ENCODE measurements around the gene IGFL4.

Gene IGFL4

GRCh38 chr19:46063201-46063600, 22.4 kb upstream of the IGFL4 start:
- no peak for DNase-seq (ENCODE audit: low spot score)

GRCh38 chr19:46060012-46060411, 19.2 kb upstream of the IGFL4 start:
- no peak for DNase-seq (ENCODE audit: low spot score)

GRCh38 chr19:46058778-46059177, 18.0 kb upstream of the IGFL4 start:
- DNase-seq (ENCODE audit: low spot score): no peak

GRCh38 chr19:46056536-46056935, 15.7 kb upstream of the IGFL4 start:
- DNase-seq (ENCODE audit: low spot score): no peak

GRCh38 chr19:46052896-46053295, 12.1 kb upstream of the IGFL4 start:
- no peak for DNase-seq (ENCODE audit: low spot score)

GRCh38 chr19:46049597-46049996, 8.8 kb upstream of the IGFL4 start:
- no peak for DNase-seq (ENCODE audit: low spot score)

GRCh38 chr19:46043519-46043918, 2.7 kb upstream of the IGFL4 start:
- no peak for DNase-seq (ENCODE audit: low spot score)

- DNase-seq (ENCODE audit: low spot score): no peak
Observed at GRCh38 chr19:46042252-46042883, 1.6 kb upstream of the IGFL4 start.

GRCh38 chr19:46040125-46040524, 677 bp downstream of the IGFL4 start:
- DNase-seq (ENCODE audit: low spot score): no peak

GRCh38 chr19:46036744-46037128, 4.1 kb downstream of the IGFL4 start:
- DNase-seq (ENCODE audit: low spot score): no peak

GRCh38 chr19:46035986-46036743, 4.6 kb downstream of the IGFL4 start:
- DNase-seq (ENCODE audit: low spot score): no peak

- no peak for DNase-seq (ENCODE audit: low spot score)
Observed at GRCh38 chr19:46035546-46035945, 5.3 kb downstream of the IGFL4 start.

GRCh38 chr19:46033401-46033800, 7.4 kb downstream of the IGFL4 start:
- no peak for DNase-seq (ENCODE audit: low spot score)

- no peak for DNase-seq (ENCODE audit: low spot score)
Observed at GRCh38 chr19:46032597-46033025, 8.2 kb downstream of the IGFL4 start.

- no peak for DNase-seq (ENCODE audit: low spot score)
Observed at GRCh38 chr19:46031781-46032596, 8.8 kb downstream of the IGFL4 start.

- DNase-seq (ENCODE audit: low spot score): no peak
Observed at GRCh38 chr19:46030812-46031550, 9.8 kb downstream of the IGFL4 start.

GRCh38 chr19:46025835-46026234, 15.0 kb downstream of the IGFL4 start:
- no peak for DNase-seq (ENCODE audit: low spot score)

GRCh38 chr19:46023311-46023779, 17.5 kb downstream of the IGFL4 start:
- DNase-seq (ENCODE audit: low spot score): no peak

- no peak for DNase-seq (ENCODE audit: low spot score)
Observed at GRCh38 chr19:46022431-46023310, 18.1 kb downstream of the IGFL4 start, which contains the start of gene PGLYRP1. Gene PGLYRP1, minus strand, starts transcription at chr19:46023053. Its CDS starts 32 bp downstream, at chr19:46023021.

GRCh38 chr19:46022061-46022430, 18.8 kb downstream of the IGFL4 start:
- DNase-seq (ENCODE audit: low spot score): no peak

- DNase-seq (ENCODE audit: low spot score): no peak
Observed at GRCh38 chr19:46021531-46022041, 19.2 kb downstream of the IGFL4 start.
